Liver (tissue), 9 donors: ENCODE data around the gene SNAI3. TPM values are rescaled to one million over a fixed set of nuclear protein-coding genes. Genes with fewer than 3 reads are reported as not detected.

ENCODE experiments used
- DNase-seq: peaks from one replicate; pipeline ENCODE4 v3.0.0-alpha.2; 2017; ENCODE audit warnings: low spot score
- H3K27ac ChIP-seq, 2 donors: one replicate each; pipeline ENCODE4 v1.7.0; 2013; ENCODE audit warnings: inconsistent platforms in 2 of 2, low read length in 2 of 2, control low read depth in 1 of 2, low read depth in 1 of 2, mild to moderate bottlenecking in 1 of 2
- H3K27me3 ChIP-seq, 4 donors: one replicate each; pipeline versions ENCODE4 v1.6.1 to v1.7.0; 2013; ENCODE audit warnings: low read length in 3 of 4, inconsistent platforms in 1 of 4, mild to moderate bottlenecking in 1 of 4, moderate library complexity in 1 of 4; ENCODE audit not compliant: control insufficient read depth in 4 of 4, insufficient read depth in 4 of 4
- H3K36me3 ChIP-seq, 4 donors: one replicate each; pipeline versions ENCODE4 v1.6.1 to v1.7.0; 2013; ENCODE audit warnings: low read length in 3 of 4, mild to moderate bottlenecking in 3 of 4, low read depth in 1 of 4, moderate library complexity in 1 of 4; ENCODE audit not compliant: control insufficient read depth in 4 of 4, insufficient read depth in 3 of 4
- H3K4me1 ChIP-seq, 4 donors: one replicate each; pipeline versions ENCODE4 v1.6.1 to v1.7.0; 2013; ENCODE audit warnings: low read length in 3 of 4, mild to moderate bottlenecking in 3 of 4, moderate library complexity in 1 of 4; ENCODE audit not compliant: control insufficient read depth in 4 of 4, insufficient read depth in 4 of 4
- H3K4me3 ChIP-seq, 3 donors: one replicate each; pipeline versions ENCODE4 v1.6.1 to v1.7.0; 2013; ENCODE audit warnings: low read length in 3 of 3, control low read depth in 1 of 3, low read depth in 1 of 3, mild to moderate bottlenecking in 1 of 3
- H3K9ac ChIP-seq, 2 donors: one replicate each; pipeline ENCODE4 v1.7.0; 2013; ENCODE audit warnings: low read length in 2 of 2, mild to moderate bottlenecking in 2 of 2, moderate library complexity in 2 of 2, control low read depth in 1 of 2, low read depth in 1 of 2
- H3K9me3 ChIP-seq, 4 donors: one replicate each; pipeline versions ENCODE4 v1.6.1 to v1.7.0; 2013; ENCODE audit warnings: low read length in 3 of 4; ENCODE audit not compliant: control insufficient read depth in 4 of 4
- EGR1 ChIP-seq, 2 donors: IDR thresholded peaks; 2 replicates each; pipeline ENCODE4 v1.6.1; 2016 to 2018; ENCODE audit warnings: antibody characterized with exemption in 2 of 2, low read depth in 2 of 2
- FOXA1 ChIP-seq: IDR thresholded peaks from 2 replicates; pipeline ENCODE4 v1.6.1; 2016; ENCODE audit warnings: antibody characterized with exemption
- GABPA ChIP-seq, 2 donors: IDR thresholded peaks in 1 of 2; conservative IDR thresholded peaks in 1 of 2; 2 replicates each; pipeline ENCODE4 v1.6.1; 2016; ENCODE audit warnings: antibody characterized with exemption in 2 of 2, mild to moderate bottlenecking in 1 of 2, moderate library complexity in 1 of 2
- HNF4A ChIP-seq, 2 donors: conservative IDR thresholded peaks; 2 replicates each; pipeline ENCODE4 v1.6.1; 2016; ENCODE audit warnings: antibody characterized with exemption in 2 of 2, mild to moderate bottlenecking in 2 of 2
- HNF4G ChIP-seq: IDR thresholded peaks from 2 replicates; pipeline ENCODE4 v1.6.1; 2016; ENCODE audit warnings: antibody characterized with exemption
- JUND ChIP-seq, 2 donors: IDR thresholded peaks; 2 replicates each; pipeline ENCODE4 v1.6.1; 2016; ENCODE audit warnings: antibody characterized with exemption in 2 of 2
- NR2F2 ChIP-seq: IDR thresholded peaks from 2 replicates; pipeline ENCODE4 v1.6.1; 2016; ENCODE audit warnings: antibody characterized with exemption
- RAD21 ChIP-seq, 2 donors: IDR thresholded peaks; 2 replicates each; pipeline ENCODE4 v1.6.1; 2016; ENCODE audit warnings: antibody characterized with exemption in 2 of 2, mild to moderate bottlenecking in 2 of 2
- RXRA ChIP-seq, 2 donors: IDR thresholded peaks; 2 replicates each; pipeline ENCODE4 v1.6.1; 2017 to 2018; ENCODE audit warnings: antibody characterized with exemption in 2 of 2, mild to moderate bottlenecking in 1 of 2
- SP1 ChIP-seq: IDR thresholded peaks from 2 replicates; pipeline ENCODE4 v1.6.1; 2018; ENCODE audit warnings: antibody characterized with exemption, mild to moderate bottlenecking
- TAF1 ChIP-seq: conservative IDR thresholded peaks from 2 replicates; pipeline ENCODE4 v1.6.1; 2016; ENCODE audit warnings: antibody characterized with exemption, mild to moderate bottlenecking
- YY1 ChIP-seq: IDR thresholded peaks from 2 replicates; pipeline ENCODE4 v1.6.1; 2016; ENCODE audit warnings: antibody characterized with exemption, mild to moderate bottlenecking
- WGBS: extraction: QIAGEN DNeasy Blood & Tissue Kit; methylation state at CpG from one replicate; pipeline ENCODE4 v1.1.7; 2013; 5-methylcytosine and 5-hydroxymethylcytosine counted together
- polyA plus RNA-seq, 2 donors: library from polyadenylated mRNA; stranded (reverse) in 1 of 2; unstranded in 1 of 2; fragments of 200-250 nt in 1 of 2; fragments of >200 nt in 1 of 2; fragmentation: Nextera tagmentation in 1 of 2; extraction: Ambion mirVana in 1 of 2; gene quantifications; one replicate each; pipeline versions ENCODE4 v1.2.1 to v1.2.3, GENCODE V29; 2013 to 2015
- total RNA-seq, 2 donors: library from RNA; depleted of rRNA; stranded (reverse); fragments of >200 nt; gene quantifications; one replicate each; pipeline ENCODE4 v1.2.3, GENCODE V29; 2014
- TF ChIP-seq, protein P1 (sequence below): IDR thresholded peaks from 2 replicates; pipeline ENCODE4 v1.6.1; 2016; ENCODE audit warnings: antibody characterized with exemption
- TF ChIP-seq, protein P2 (sequence below): IDR thresholded peaks from 2 replicates; pipeline ENCODE4 v1.6.1; 2016; ENCODE audit warnings: antibody characterized with exemption, mild to moderate bottlenecking
- TF ChIP-seq, protein P3 (sequence below): fragments of 150-350 bp; IDR thresholded peaks from 2 replicates; pipeline ENCODE4 v1.5.1; 2017; ENCODE audit warnings: improper control_type of control experiment, low read depth, low read length; ENCODE audit not compliant: missing input control
- TF ChIP-seq, protein P4 (sequence below): IDR thresholded peaks from 2 replicates; pipeline ENCODE4 v1.6.1; 2016; ENCODE audit warnings: antibody characterized with exemption
- donor health status: healthy.
- donor health status: healthy.
- donor health status: healthy.
- donor health status: healthy.
- donor health status: healthy.

The SNAI3 gene
- total and polyA plus RNA-seq, 4 donors, result 0.05 to 0.48 (median 0.20) TPM

DNA sequence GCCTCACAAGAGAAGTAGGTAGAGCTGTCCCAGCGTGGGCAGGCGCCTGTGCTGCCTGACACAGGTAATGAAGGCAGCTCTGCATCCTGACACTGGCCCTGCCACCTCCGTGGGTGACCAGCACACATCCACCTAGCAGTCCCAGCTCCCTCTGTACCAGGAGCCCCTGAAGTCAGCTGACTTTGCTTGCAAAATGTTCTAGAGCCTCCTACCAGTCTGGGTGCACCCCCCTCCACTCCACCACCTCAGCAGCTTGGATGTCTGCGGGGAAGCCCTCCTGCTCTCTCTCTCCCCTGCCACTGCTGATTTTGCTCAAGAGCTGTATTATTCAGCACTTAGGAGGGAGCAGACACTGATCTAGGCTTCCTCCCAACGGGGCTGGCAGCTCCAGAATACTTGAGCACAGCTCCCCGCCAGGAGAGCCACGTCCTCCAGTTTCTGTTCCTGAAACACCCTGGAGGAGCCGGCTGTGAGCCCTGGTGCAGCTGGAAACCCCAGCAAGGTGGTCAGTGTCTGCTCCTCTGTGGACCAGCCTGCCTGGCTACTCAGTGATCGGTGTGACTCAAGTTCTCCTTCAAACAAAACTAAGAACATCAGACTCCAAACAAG, 18.9 kb upstream of the SNAI3 start:
- H3K9ac ChIP-seq, result peak overlapping the region; percentile 34 to 83
- H3K27ac ChIP-seq, result peak overlapping the region; percentile 81 to 84
- peaks cover 6 to 40% (median 27%) of the 10 kb centered on the region in 4 donors for H3K4me1 ChIP-seq
- no peaks in the 10 kb centered on the region for H3K36me3 ChIP-seq
- peak overlapping the region; percentile 71 to 90 (median 77) for H3K4me3 ChIP-seq
- no peaks in the 10 kb centered on the region for H3K27me3 ChIP-seq
- TF ChIP-seq TAF1 (no peak), FOXA1 (no peak), YY1 (no peak), NR2F2 (no peak), HNF4A (conservative IDR thresholded peaks at IDR 0.05) (no peak), SP1 (no peak), EGR1 (IDR thresholded peaks at IDR 0.05; ENCODE audit: low read depth in 2 of 2) (no peak), JUND (IDR thresholded peaks at IDR 0.05) (no peak)
- TF ChIP-seq, protein P1, sequence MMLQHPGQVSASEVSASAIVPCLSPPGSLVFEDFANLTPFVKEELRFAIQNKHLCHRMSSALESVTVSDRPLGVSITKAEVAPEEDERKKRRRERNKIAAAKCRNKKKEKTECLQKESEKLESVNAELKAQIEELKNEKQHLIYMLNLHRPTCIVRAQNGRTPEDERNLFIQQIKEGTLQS, result no peak
- no peak for DNase-seq
- H3K9me3 ChIP-seq, result no peaks in the 10 kb centered on the region
- WGBS, result 35% methylated on average over 9 of the region's 9 CpGs

DNA sequence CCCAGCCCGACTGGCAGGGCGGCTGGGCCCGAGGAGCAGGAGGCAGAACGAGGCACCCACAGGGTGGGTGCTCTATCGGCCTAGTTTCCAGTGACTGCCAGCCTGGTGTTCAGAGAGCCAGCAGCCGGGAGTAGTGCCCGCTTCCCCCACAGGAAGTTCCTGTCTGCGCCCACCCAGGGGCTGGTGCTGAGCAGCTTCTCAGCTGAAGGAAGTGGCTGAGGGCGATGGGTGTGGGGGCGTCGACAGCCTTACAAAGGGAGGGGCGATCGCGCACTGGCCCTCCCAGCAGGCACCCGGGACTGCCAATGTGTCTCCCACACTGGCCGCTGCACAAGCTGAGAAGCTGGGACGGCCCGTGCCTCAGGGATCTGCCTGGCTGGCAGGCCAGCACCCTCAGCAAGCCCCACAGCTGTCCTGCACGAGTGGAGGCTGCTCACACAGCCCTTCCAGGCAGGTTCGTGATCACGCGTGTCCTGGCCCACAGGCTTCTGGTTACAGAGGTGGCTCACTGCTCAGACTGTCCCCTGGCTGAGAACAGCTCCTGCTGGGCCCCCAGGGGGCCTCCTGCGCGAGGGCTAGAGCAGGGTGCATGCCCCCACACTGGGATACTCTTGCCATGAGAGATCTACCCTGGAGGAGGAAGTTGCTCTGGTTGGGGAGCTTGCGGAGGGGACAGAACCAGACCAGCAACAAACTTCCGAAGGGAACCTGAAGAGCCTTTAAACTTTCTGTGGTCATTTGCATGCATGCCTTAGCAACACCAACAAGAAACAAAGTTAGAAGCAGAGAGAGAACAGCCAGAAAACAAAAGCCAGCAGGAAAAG, 17.4 kb upstream of the SNAI3 start:
- Histone ChIP-seq H3K4me1 (peaks cover 6 to 40% (median 27%) of the 10 kb centered on the region in 4 donors), H3K27ac (peak overlapping the region; percentile 81 to 84), H3K36me3 (peaks cover 0 to 4% (median 2%) of the 10 kb centered on the region in 4 donors), H3K27me3 (no peaks in the 10 kb centered on the region), H3K9me3 (no peaks in the 10 kb centered on the region), H3K4me3 (no peak overlapping the region), H3K9ac (peak overlapping the region; percentile 48 to 71)
- 65% methylated on average over 26 of the region's 26 CpGs for WGBS
- DNase-seq, result no peak
- no peak for TF ChIP-seq NR2F2
- TF ChIP-seq EGR1 (IDR thresholded peaks at IDR 0.05; ENCODE audit: low read depth in 2 of 2), result no peak
- TF ChIP-seq, protein P2, sequence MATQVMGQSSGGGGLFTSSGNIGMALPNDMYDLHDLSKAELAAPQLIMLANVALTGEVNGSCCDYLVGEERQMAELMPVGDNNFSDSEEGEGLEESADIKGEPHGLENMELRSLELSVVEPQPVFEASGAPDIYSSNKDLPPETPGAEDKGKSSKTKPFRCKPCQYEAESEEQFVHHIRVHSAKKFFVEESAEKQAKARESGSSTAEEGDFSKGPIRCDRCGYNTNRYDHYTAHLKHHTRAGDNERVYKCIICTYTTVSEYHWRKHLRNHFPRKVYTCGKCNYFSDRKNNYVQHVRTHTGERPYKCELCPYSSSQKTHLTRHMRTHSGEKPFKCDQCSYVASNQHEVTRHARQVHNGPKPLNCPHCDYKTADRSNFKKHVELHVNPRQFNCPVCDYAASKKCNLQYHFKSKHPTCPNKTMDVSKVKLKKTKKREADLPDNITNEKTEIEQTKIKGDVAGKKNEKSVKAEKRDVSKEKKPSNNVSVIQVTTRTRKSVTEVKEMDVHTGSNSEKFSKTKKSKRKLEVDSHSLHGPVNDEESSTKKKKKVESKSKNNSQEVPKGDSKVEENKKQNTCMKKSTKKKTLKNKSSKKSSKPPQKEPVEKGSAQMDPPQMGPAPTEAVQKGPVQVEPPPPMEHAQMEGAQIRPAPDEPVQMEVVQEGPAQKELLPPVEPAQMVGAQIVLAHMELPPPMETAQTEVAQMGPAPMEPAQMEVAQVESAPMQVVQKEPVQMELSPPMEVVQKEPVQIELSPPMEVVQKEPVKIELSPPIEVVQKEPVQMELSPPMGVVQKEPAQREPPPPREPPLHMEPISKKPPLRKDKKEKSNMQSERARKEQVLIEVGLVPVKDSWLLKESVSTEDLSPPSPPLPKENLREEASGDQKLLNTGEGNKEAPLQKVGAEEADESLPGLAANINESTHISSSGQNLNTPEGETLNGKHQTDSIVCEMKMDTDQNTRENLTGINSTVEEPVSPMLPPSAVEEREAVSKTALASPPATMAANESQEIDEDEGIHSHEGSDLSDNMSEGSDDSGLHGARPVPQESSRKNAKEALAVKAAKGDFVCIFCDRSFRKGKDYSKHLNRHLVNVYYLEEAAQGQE, result no peak
- TF ChIP-seq GABPA (IDR thresholded peaks at IDR 0.05 in 1 of 2, conservative IDR thresholded peaks at IDR 0.05 in 1 of 2), result no peak
- TF ChIP-seq RXRA (IDR thresholded peaks at IDR 0.05), result no peak
- TF ChIP-seq, protein P3, sequence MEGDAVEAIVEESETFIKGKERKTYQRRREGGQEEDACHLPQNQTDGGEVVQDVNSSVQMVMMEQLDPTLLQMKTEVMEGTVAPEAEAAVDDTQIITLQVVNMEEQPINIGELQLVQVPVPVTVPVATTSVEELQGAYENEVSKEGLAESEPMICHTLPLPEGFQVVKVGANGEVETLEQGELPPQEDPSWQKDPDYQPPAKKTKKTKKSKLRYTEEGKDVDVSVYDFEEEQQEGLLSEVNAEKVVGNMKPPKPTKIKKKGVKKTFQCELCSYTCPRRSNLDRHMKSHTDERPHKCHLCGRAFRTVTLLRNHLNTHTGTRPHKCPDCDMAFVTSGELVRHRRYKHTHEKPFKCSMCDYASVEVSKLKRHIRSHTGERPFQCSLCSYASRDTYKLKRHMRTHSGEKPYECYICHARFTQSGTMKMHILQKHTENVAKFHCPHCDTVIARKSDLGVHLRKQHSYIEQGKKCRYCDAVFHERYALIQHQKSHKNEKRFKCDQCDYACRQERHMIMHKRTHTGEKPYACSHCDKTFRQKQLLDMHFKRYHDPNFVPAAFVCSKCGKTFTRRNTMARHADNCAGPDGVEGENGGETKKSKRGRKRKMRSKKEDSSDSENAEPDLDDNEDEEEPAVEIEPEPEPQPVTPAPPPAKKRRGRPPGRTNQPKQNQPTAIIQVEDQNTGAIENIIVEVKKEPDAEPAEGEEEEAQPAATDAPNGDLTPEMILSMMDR, result no peak
- TF ChIP-seq, protein P4, sequence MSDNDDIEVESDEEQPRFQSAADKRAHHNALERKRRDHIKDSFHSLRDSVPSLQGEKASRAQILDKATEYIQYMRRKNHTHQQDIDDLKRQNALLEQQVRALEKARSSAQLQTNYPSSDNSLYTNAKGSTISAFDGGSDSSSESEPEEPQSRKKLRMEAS, result no peak
- no peak for TF ChIP-seq HNF4A (conservative IDR thresholded peaks at IDR 0.05)
- TF ChIP-seq YY1, result no peak
- TF ChIP-seq, protein P1, result no peak
- no peak for TF ChIP-seq RAD21 (IDR thresholded peaks at IDR 0.05)
- TF ChIP-seq TAF1, result no peak
- no peak for TF ChIP-seq FOXA1
- no peak for TF ChIP-seq HNF4G
- no peak for TF ChIP-seq SP1
